ENCODE results near the gene SETBP1. TPM values are rescaled to one million over a fixed set of nuclear protein-coding genes. Genes with fewer than 3 reads are reported as not detected.

SETBP1 gene
- total RNA-seq, 1 experiment from 2014 or later, result 4.0 TPM

DNA sequence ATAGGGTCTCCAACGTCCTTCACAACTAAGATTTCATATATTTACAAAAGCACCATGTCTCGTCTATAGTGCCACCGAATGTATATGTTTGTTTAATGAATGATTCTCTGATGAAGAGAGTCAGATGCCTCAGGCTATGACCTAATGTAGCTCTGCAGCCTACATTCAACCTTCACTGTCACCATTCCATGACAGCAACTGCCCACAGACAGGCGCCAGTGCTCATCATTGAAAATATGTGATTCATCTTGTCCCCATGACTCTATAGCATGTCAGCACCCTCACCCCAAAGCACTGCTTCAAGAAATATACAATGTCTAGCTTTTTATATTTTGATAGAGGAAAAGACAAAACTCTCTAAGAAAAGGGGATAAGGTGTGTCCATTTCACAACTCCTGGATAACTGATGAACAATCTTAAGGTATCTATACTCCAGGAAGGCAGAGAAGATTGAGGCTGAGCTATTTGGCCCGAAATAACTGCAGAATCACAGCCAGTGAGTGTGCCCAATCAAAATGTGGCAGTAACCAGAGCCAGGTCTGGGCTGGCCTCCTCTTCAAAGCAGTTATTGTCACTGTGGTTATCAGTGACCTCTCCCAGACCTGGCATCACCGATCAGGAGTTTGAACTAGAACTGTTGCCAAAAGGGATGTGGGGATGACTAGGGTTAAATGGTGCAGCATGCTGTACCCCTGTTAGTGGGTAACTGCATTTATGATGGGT, 246.6 kb downstream of the SETBP1 start:
- Histone ChIP-seq H3K36me3 (ENCODE audit: control insufficient read depth, insufficient read depth, low read length) (no peaks in the 10 kb centered on the region), H3K4me3 (ENCODE audit: low read depth, low read length) (no peak overlapping the region), H3K27me3 (replicated peaks; ENCODE audit: control insufficient read depth, insufficient read depth, low read length) (no peaks in the 10 kb centered on the region), H3K9me3 (no peaks in the 10 kb centered on the region), H3K4me1 (no peaks in the 10 kb centered on the region)
- ChIA-PET POLR2A (no interaction called here), CTCF (interaction anchor here (1.0 kb wide), 1 partner anchor 285 kb away, joined by 3 read pairs; no protein-coding TSS in a partner anchor)
- TF ChIP-seq, protein P1, sequence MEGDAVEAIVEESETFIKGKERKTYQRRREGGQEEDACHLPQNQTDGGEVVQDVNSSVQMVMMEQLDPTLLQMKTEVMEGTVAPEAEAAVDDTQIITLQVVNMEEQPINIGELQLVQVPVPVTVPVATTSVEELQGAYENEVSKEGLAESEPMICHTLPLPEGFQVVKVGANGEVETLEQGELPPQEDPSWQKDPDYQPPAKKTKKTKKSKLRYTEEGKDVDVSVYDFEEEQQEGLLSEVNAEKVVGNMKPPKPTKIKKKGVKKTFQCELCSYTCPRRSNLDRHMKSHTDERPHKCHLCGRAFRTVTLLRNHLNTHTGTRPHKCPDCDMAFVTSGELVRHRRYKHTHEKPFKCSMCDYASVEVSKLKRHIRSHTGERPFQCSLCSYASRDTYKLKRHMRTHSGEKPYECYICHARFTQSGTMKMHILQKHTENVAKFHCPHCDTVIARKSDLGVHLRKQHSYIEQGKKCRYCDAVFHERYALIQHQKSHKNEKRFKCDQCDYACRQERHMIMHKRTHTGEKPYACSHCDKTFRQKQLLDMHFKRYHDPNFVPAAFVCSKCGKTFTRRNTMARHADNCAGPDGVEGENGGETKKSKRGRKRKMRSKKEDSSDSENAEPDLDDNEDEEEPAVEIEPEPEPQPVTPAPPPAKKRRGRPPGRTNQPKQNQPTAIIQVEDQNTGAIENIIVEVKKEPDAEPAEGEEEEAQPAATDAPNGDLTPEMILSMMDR (IDR thresholded peaks at IDR 0.05; ENCODE audit: insufficient read depth in 1 of 2, low read depth in 1 of 2, low read length in 1 of 2, severe bottlenecking in 1 of 2, unreplicated experiment in 1 of 2), result no peak
- H3K27ac Mint-ChIP-seq (ENCODE audit: unreplicated experiment), result no peak overlapping the region
- H3K4me1 Mint-ChIP-seq (ENCODE audit: low read depth, unreplicated experiment), result no peaks in the 10 kb centered on the region
- BruUV-seq (replicated peaks), result no TSS peak
- H3K36me3 Mint-ChIP-seq (ENCODE audit: insufficient read depth, unreplicated experiment), result no peaks in the 10 kb centered on the region
- intact Hi-C loops (cut with micrococcal nuclease; ENCODE audit: unreplicated experiment), result no loop called here
- H3K9me3 Mint-ChIP-seq (ENCODE audit: unreplicated experiment), result peaks cover 2% of the 10 kb centered on the region
- H3K4me3 Mint-ChIP-seq (ENCODE audit: unreplicated experiment), result no peak overlapping the region
- H3K27me3 Mint-ChIP-seq (ENCODE audit: insufficient read depth, unreplicated experiment), result no peaks in the 10 kb centered on the region
- DNase-seq, result no peak

DNA sequence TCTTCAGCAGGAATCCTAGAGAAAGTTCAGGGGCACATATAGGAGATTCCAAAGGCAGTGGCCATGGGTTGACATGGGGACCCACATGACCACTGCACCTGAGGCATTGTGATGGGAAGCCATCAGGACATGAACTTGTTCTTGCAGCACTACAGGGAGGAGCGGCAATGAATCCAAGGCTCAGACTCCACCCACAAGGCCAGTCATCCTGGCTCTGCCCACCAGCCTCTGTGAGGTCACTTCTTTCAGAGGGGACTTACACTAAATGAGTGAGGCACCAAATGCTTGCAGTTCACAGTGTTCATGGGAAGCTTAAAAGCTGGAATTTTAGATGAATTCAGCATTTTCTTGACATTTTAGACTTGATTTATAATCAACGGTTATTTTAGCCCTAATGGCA, 254.2 kb downstream of the SETBP1 start:
- Histone ChIP-seq H3K9me3 (no peaks in the 10 kb centered on the region), H3K27me3 (replicated peaks; ENCODE audit: control insufficient read depth, insufficient read depth, low read length) (no peaks in the 10 kb centered on the region), H3K36me3 (ENCODE audit: control insufficient read depth, insufficient read depth, low read length) (no peaks in the 10 kb centered on the region), H3K4me1 (no peaks in the 10 kb centered on the region), H3K4me3 (ENCODE audit: low read depth, low read length) (no peak overlapping the region)
- TF ChIP-seq, protein P1 (IDR thresholded peaks at IDR 0.05; ENCODE audit: insufficient read depth in 1 of 2, low read depth in 1 of 2, low read length in 1 of 2, severe bottlenecking in 1 of 2, unreplicated experiment in 1 of 2), result no peak
- Mint-ChIP-seq H3K4me3 (ENCODE audit: unreplicated experiment) (no peak overlapping the region), H3K9me3 (ENCODE audit: unreplicated experiment) (peaks cover 9% of the 10 kb centered on the region), H3K27ac (ENCODE audit: unreplicated experiment) (no peak overlapping the region), H3K27me3 (ENCODE audit: insufficient read depth, unreplicated experiment) (no peaks in the 10 kb centered on the region), H3K4me1 (ENCODE audit: low read depth, unreplicated experiment) (no peaks in the 10 kb centered on the region), H3K36me3 (ENCODE audit: insufficient read depth, unreplicated experiment) (no peaks in the 10 kb centered on the region)
- CTCF ChIA-PET, result no interaction called here
- intact Hi-C loops (cut with micrococcal nuclease; ENCODE audit: unreplicated experiment), result no loop called here
- no peak for DNase-seq
- POLR2A ChIA-PET, result no interaction called here
- BruUV-seq (replicated peaks), result no TSS peak

DNA sequence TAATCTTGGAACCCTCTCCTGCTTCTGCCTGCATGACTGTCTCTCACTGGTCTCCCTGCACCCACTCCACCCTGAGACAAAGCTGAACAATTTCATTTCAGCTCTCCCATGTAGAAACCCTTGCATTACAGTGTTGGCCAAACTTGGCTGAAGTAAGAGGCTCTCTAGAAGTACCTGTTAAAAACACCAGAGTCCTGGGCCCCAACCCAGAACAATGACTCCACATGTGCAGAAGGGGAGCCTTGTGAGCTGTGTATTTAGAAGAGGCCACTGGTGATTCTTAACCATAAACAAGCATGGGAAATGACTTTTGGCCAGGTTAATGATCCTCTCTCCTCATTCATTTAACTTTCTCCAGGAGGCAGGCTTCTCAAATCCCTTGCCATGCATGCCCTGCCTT, 254.8 kb downstream of the SETBP1 start:
- no TSS peak for BruUV-seq (replicated peaks)
- H3K4me1 Mint-ChIP-seq (ENCODE audit: low read depth, unreplicated experiment), result no peaks in the 10 kb centered on the region
- peaks cover 9% of the 10 kb centered on the region for H3K9me3 Mint-ChIP-seq (ENCODE audit: unreplicated experiment)
- Histone ChIP-seq H3K4me1 (no peaks in the 10 kb centered on the region), H3K4me3 (ENCODE audit: low read depth, low read length) (no peak overlapping the region), H3K27me3 (replicated peaks; ENCODE audit: control insufficient read depth, insufficient read depth, low read length) (no peaks in the 10 kb centered on the region), H3K9me3 (no peaks in the 10 kb centered on the region), H3K36me3 (ENCODE audit: control insufficient read depth, insufficient read depth, low read length) (no peaks in the 10 kb centered on the region)
- H3K27ac Mint-ChIP-seq (ENCODE audit: unreplicated experiment), result no peak overlapping the region
- ChIA-PET CTCF (no interaction called here), POLR2A (no interaction called here)
- no peaks in the 10 kb centered on the region for H3K27me3 Mint-ChIP-seq (ENCODE audit: insufficient read depth, unreplicated experiment)
- DNase-seq, result no peak
- no peak overlapping the region for H3K4me3 Mint-ChIP-seq (ENCODE audit: unreplicated experiment)
- no peaks in the 10 kb centered on the region for H3K36me3 Mint-ChIP-seq (ENCODE audit: insufficient read depth, unreplicated experiment)
- intact Hi-C loops (cut with micrococcal nuclease; ENCODE audit: unreplicated experiment), result no loop called here
- TF ChIP-seq, protein P1 (IDR thresholded peaks at IDR 0.05; ENCODE audit: insufficient read depth in 1 of 2, low read depth in 1 of 2, low read length in 1 of 2, severe bottlenecking in 1 of 2, unreplicated experiment in 1 of 2), result no peak
